Keratinocyte (primary cell): ENCODE results near the gene FNBP1.
"Not testable (repeated sequence)": the region's sequence is repeated elsewhere in the genome, so short reads cannot be mapped to it uniquely, and the experiment has no call there.

Experiments
- CTCF ChIP-seq, 3 experiments: IDR thresholded peaks in 1 of 3; conservative IDR thresholded peaks in 1 of 3; optimal IDR thresholded peaks in 1 of 3; 2 replicates in 2 of 3; 3 replicates in 1 of 3; pipeline versions ENCODE3 to v1.5.1; 2011; ENCODE audit warnings: low read length in 3 of 3, mild to moderate bottlenecking in 3 of 3, moderate library complexity in 2 of 3, control low read depth in 1 of 3, inconsistent platforms in 1 of 3; ENCODE audit not compliant: insufficient read depth in 2 of 3; ENCODE audit errors: extremely low read depth in 1 of 3
- EZH2 ChIP-seq: IDR thresholded peaks from one replicate; pipeline ENCODE4 v1.6.1; 2012; ENCODE audit warnings: inconsistent platforms, mild to moderate bottlenecking, low read length, moderate library complexity

- not testable (repeated sequence) for TF ChIP-seq EZH2; CTCF (optimal IDR thresholded peaks at IDR 0.05 in 1 of 3, IDR thresholded peaks at IDR 0.05 in 1 of 3, conservative IDR thresholded peaks at IDR 0.05 in 1 of 3; ENCODE audit: extremely low read depth in 1 of 3, insufficient read depth in 2 of 3, low read length in 3 of 3)
These were observed 58.4 kb downstream of the FNBP1 start for GRCh38 chr9:129984589-129984988.
